GM18861 (cell line): Measurements from ENCODE around the gene PRRX2.
"Not testable (repeated sequence)": the region's sequence is repeated elsewhere in the genome, so short reads cannot be mapped to it uniquely, and the experiment has no call there.

Experiments
- ATAC-seq: cut with Tn5 transposase; IDR thresholded peaks from one replicate; pipeline ENCODE4 v1.9.1; 2021; ENCODE audit not compliant: unreplicated experiment

PRRX2 gene

GRCh38 chr9:129731477-129732085, 66.1 kb downstream of the PRRX2 start:
- ATAC-seq, result no peak

- no peak for ATAC-seq
These were observed 66.7 kb downstream of the PRRX2 start for GRCh38 chr9:129732100-129732499.

GRCh38 chr9:129732946-129733631, 67.6 kb downstream of the PRRX2 start:
- ATAC-seq, result no peak

- ATAC-seq, result no peak
These were observed 68.1 kb downstream of the PRRX2 start for GRCh38 chr9:129733632-129733953.

GRCh38 chr9:129735546-129735945, 70.1 kb downstream of the PRRX2 start:
- no peak for ATAC-seq

- no peak for ATAC-seq
These were observed 70.9 kb downstream of the PRRX2 start for GRCh38 chr9:129736334-129736733.

GRCh38 chr9:129737479-129738274, 72.2 kb downstream of the PRRX2 start:
- no peak for ATAC-seq

GRCh38 chr9:129739432-129739831, 74.0 kb downstream of the PRRX2 start:
- ATAC-seq, result no peak

- no peak for ATAC-seq
These were observed 74.7 kb downstream of the PRRX2 start for GRCh38 chr9:129740174-129740573.

GRCh38 chr9:129740666-129741464, 75.4 kb downstream of the PRRX2 start:
- no peak for ATAC-seq

GRCh38 chr9:129745200-129745599, 79.8 kb downstream of the PRRX2 start:
- no peak for ATAC-seq

GRCh38 chr9:129746092-129746777, 80.8 kb downstream of the PRRX2 start:
- ATAC-seq, result no peak

- no peak for ATAC-seq
These were observed 82.8 kb downstream of the PRRX2 start for GRCh38 chr9:129748249-129748648.

- ATAC-seq, result not testable (repeated sequence)
These were observed 83.6 kb downstream of the PRRX2 start for GRCh38 chr9:129749052-129749451.

- no peak for ATAC-seq
These were observed 84.1 kb downstream of the PRRX2 start for GRCh38 chr9:129749575-129749974.

- ATAC-seq, result no peak
These were observed 84.7 kb downstream of the PRRX2 start for GRCh38 chr9:129750013-129750638.

- ATAC-seq, result no peak
These were observed 86.7 kb downstream of the PRRX2 start for GRCh38 chr9:129751841-129752801.

GRCh38 chr9:129752900-129753729, 87.7 kb downstream of the PRRX2 start, which contains the start of gene PTGES:
PTGES (minus strand) TSS chr9:129753042; CDS start chr9:129753012, 30 bp downstream.
- no peak for ATAC-seq
